K562 (cell line): ENCODE results near the gene SDHAF4. TPM values are rescaled to one million over a fixed set of nuclear protein-coding genes. Genes with fewer than 3 reads are reported as not detected.

ENCODE experiments used
- ETV6 ChIP-seq, 3 experiments: fragments of 150-350 bp in 1 of 3; sonication (generic) in 1 of 3; formaldehyde crosslinking in 1 of 3; IDR thresholded peaks; 2 replicates each; pipeline versions ENCODE4 v1.6.1 to v1.8.0; 2014 to 2022; ENCODE audit warnings: borderline replicate concordance in 2 of 3, low read depth in 2 of 3, antibody characterized with exemption in 1 of 3, low read length in 1 of 3, mild to moderate bottlenecking in 1 of 3, missing genetic modification reagents in 1 of 3
- MECOM ChIP-seq: fragments of 250-450 bp; sonication (Bioruptor Pico); IDR thresholded peaks from 2 replicates; pipeline ENCODE4 v1.8.0; 2022; ENCODE audit warnings: inconsistent platforms
- MYBL2 ChIP-seq, 2 experiments: fragments of 450-650 bp in 1 of 2; sonication (generic) in 1 of 2; formaldehyde crosslinking in 1 of 2; IDR thresholded peaks; 2 replicates each; pipeline versions ENCODE4 v1.6.1 to v1.8.1; 2017 to 2022; ENCODE audit warnings: borderline replicate concordance in 1 of 2, inconsistent platforms in 1 of 2, low read depth in 1 of 2, mild to moderate bottlenecking in 1 of 2, missing genetic modification reagents in 1 of 2, moderate library complexity in 1 of 2
- ZNF263 ChIP-seq: sonication (generic); formaldehyde crosslinking; IDR thresholded peaks from 2 replicates; pipeline ENCODE4 v1.8.0; 2022; ENCODE audit warnings: mild to moderate bottlenecking, missing genetic modification reagents, borderline replicate concordance
- polyA plus RNA-seq, 8 experiments: library from polyadenylated mRNA; depleted of rRNA in 4 of 8; stranded (reverse) in 5 of 8; unstranded in 3 of 8; fragments of >200 nt; fragmentation: Nextera tagmentation in 2 of 8; fragmentation: Illumina TruSeq in 1 of 8; extraction: Ambion mirVana in 2 of 8; extraction: Trizol in 1 of 8; gene quantifications; 2 replicates each; pipeline versions ENCODE4 v1.2.1 to v1.2.3, GENCODE V29; 2011 to 2014; ENCODE audit warnings: inconsistent platforms in 1 of 8, missing spikeins in 1 of 8
- total RNA-seq, 7 experiments: library from RNA; depleted of rRNA in 6 of 7; stranded (reverse); fragments of >200 nt in 6 of 7; fragmentation: Illumina TruSeq in 2 of 7; extraction: Trizol in 2 of 7; gene quantifications; 2 replicates each; pipeline versions ENCODE4 v1.2.1 to v1.2.3, GENCODE V29; 2011 to 2021; ENCODE audit warnings: low replicate concordance in 1 of 7
- TF ChIP-seq, protein P1 (sequence below): fragments of 450-650 bp; IDR thresholded peaks from 2 replicates; pipeline ENCODE4 v1.6.1; 2016; ENCODE audit warnings: antibody characterized with exemption
- TF ChIP-seq, protein P2 (sequence below): sonication (generic); formaldehyde crosslinking; IDR thresholded peaks from 2 replicates; pipeline ENCODE4 v1.4.0; 2020; ENCODE audit warnings: mild to moderate bottlenecking, missing genetic modification reagents
- TF ChIP-seq, protein P3 (sequence below): fragments of 250-450 bp; sonication (Bioruptor Pico); IDR thresholded peaks from 2 replicates; pipeline ENCODE4 v1.8.0; 2022; ENCODE audit warnings: moderate library complexity, mild to moderate bottlenecking, inconsistent platforms

The SDHAF4 gene
- total and polyA plus RNA-seq, 9 of the 15 experiments (the other 6 are each of a cell fraction or from before 2014, with no cell fraction given), result 3.5 to 12.0 (median 6.2) TPM

DNA sequence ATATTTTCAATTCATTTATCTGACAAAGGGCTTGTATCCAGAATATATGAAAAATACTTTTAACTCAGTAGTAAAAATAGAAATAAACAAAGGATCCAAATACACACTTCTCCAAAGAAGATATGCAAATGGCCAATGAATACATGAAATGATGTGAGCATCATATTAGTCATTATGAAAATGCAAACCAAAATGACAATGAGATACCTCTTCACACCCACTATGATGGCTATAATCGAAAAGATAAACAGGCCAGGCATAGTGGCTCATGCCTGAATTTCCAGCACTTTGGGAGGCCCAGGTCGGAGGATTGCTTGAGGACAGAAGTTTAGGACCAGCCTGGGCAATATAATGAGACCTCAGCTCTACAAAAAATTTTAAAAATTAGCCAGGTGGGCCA is 67.1 kb downstream of the SDHAF4 start (continued):
- TF ChIP-seq, protein P1, sequence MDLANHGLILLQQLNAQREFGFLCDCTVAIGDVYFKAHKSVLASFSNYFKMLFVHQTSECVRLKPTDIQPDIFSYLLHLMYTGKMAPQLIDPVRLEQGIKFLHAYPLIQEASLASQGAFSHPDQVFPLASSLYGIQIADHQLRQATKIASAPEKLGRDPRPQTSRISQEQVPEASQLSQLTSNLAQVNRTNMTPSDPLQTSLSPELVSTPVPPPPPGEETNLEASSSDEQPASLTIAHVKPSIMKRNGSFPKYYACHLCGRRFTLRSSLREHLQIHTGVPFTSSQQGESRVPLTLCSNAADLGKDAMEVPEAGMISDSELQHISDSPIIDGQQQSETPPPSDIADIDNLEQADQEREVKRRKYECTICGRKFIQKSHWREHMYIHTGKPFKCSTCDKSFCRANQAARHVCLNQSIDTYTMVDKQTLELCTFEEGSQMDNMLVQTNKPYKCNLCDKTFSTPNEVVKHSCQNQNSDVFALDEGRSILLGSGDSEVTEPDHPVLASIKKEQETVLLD, result no peak
- TF ChIP-seq ZNF263 (CRISPR knock-in tag) (no peak), MECOM (CRISPR knock-in tag) (no peak), ETV6 (IDR thresholded peaks at IDR 0.05; ENCODE audit: borderline replicate concordance in 1 of 2, low read depth in 2 of 2, low read length in 1 of 2) (no peak), ETV6 (CRISPR knock-in tag; IDR thresholded peaks at IDR 0.05; ENCODE audit: borderline replicate concordance) (no peak), MYBL2 (IDR thresholded peaks at IDR 0.05; ENCODE audit: low read depth) (no peak), MYBL2 (CRISPR knock-in tag; IDR thresholded peaks at IDR 0.05; ENCODE audit: borderline replicate concordance) (no peak)
- TF ChIP-seq, protein P2, sequence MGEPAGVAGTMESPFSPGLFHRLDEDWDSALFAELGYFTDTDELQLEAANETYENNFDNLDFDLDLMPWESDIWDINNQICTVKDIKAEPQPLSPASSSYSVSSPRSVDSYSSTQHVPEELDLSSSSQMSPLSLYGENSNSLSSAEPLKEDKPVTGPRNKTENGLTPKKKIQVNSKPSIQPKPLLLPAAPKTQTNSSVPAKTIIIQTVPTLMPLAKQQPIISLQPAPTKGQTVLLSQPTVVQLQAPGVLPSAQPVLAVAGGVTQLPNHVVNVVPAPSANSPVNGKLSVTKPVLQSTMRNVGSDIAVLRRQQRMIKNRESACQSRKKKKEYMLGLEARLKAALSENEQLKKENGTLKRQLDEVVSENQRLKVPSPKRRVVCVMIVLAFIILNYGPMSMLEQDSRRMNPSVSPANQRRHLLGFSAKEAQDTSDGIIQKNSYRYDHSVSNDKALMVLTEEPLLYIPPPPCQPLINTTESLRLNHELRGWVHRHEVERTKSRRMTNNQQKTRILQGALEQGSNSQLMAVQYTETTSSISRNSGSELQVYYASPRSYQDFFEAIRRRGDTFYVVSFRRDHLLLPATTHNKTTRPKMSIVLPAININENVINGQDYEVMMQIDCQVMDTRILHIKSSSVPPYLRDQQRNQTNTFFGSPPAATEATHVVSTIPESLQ (CRISPR knock-in tag), result no peak
- TF ChIP-seq, protein P3, sequence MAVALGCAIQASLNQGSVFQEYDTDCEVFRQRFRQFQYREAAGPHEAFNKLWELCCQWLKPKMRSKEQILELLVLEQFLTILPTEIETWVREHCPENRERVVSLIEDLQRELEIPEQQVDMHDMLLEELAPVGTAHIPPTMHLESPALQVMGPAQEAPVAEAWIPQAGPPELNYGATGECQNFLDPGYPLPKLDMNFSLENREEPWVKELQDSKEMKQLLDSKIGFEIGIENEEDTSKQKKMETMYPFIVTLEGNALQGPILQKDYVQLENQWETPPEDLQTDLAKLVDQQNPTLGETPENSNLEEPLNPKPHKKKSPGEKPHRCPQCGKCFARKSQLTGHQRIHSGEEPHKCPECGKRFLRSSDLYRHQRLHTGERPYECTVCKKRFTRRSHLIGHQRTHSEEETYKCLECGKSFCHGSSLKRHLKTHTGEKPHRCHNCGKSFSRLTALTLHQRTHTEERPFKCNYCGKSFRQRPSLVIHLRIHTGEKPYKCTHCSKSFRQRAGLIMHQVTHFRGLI, result no peak
- TF ChIP-seq, all 486 proteins: peak for 0
